Stimulated activated memory B cell treated with anti-CD40 and anti-IgM and Interleukin-4, amounts not matched to agents 10 μg/mL and 1 μg/mL and 100 μg/mL, for 72 hours (primary cell): ENCODE results near the gene RERE.

Experiments
- ATAC-seq: fragments of 150-1000 bp; cut with Tn5 transposase; 2 replicates; pipeline ENCODE4 v1.10.0; 2021
- H3K27ac Mint-ChIP-seq: one replicate; pipeline ENCODE4 v1.8.0; 2022; ENCODE audit warnings: mild to moderate bottlenecking, mixed read lengths
- H3K27me3 Mint-ChIP-seq: one replicate; pipeline ENCODE4 v1.8.0; 2022; ENCODE audit warnings: mixed read lengths
- H3K36me3 Mint-ChIP-seq: one replicate; pipeline ENCODE4 v1.8.0; 2022; ENCODE audit warnings: mixed read lengths
- H3K4me1 Mint-ChIP-seq: one replicate; pipeline ENCODE4 v1.8.0; 2022; ENCODE audit warnings: mixed read lengths
- H3K4me3 Mint-ChIP-seq: one replicate; pipeline ENCODE4 v1.8.0; 2022; ENCODE audit warnings: mild to moderate bottlenecking, moderate library complexity, mixed read lengths
- H3K9me3 Mint-ChIP-seq: one replicate; pipeline ENCODE4 v1.8.0; 2022; ENCODE audit warnings: mixed read lengths

RERE gene

DNA sequence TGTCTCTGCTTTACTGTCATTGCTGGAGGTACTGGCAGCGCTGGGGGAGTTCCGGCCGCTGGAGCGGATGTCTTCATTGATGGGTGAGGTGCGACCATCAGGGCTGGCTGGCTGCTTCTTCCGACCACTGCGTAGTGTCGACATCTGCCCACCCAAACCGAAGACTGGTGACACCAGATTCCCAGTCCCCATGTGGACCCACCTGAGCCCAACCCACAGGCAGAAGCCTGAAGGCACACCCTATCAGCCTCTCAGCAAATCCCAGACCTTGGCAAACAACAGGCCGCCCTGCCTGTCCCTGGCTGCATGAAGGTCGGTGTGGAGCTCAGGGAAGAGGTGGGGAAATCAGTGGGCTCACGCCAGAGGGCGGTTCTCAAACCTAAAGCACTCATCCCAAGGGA lies 454.7 kb downstream of the RERE start:
- no peak overlapping the region for H3K27ac Mint-ChIP-seq
- H3K27me3 Mint-ChIP-seq: no peaks in the 10 kb centered on the region
- H3K4me1 Mint-ChIP-seq: peaks cover 21% of the 10 kb centered on the region
- no peak overlapping the region for H3K4me3 Mint-ChIP-seq
- H3K36me3 Mint-ChIP-seq: peaks cover 53% of the 10 kb centered on the region
- no peaks in the 10 kb centered on the region for H3K9me3 Mint-ChIP-seq
- ATAC-seq: no peak

DNA sequence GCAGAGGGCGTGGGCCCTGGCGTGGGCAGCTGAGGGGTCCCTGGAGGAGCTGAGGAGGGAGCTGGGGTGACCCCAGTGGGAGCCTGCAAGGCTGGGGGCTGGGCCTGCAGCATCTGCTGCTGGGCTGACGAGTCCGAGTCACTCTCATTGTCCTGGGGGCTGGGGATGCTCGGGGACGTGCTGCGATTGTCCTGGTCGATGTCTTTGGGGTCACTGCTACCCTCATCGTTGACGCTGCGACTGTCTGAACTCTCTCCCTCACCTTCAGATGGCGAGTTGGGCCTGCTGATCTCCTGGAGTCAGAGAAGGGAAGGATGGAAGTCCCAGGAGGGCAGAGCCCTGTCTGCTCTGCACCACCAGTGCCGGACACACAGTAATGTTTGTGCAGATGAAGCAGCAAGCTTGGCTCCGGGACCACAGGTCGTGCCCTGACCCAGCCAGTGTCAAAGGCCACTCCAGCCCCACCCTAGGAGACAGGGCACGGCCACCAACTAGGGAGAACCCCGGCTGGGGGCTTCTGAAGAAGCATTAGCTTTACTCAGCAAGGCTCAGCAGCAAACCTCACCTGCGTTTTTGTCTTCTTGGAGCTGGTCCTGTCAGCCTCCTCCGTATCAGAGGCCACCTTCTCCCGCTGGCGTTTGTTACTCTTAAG lies 456.1 kb downstream of the RERE start:
- Mint-ChIP-seq H3K27me3 (no peaks in the 10 kb centered on the region), H3K27ac (no peak overlapping the region), H3K36me3 (peaks cover 60% of the 10 kb centered on the region), H3K9me3 (no peaks in the 10 kb centered on the region), H3K4me1 (peaks cover 8% of the 10 kb centered on the region), H3K4me3 (no peak overlapping the region)
- no peak for ATAC-seq

DNA sequence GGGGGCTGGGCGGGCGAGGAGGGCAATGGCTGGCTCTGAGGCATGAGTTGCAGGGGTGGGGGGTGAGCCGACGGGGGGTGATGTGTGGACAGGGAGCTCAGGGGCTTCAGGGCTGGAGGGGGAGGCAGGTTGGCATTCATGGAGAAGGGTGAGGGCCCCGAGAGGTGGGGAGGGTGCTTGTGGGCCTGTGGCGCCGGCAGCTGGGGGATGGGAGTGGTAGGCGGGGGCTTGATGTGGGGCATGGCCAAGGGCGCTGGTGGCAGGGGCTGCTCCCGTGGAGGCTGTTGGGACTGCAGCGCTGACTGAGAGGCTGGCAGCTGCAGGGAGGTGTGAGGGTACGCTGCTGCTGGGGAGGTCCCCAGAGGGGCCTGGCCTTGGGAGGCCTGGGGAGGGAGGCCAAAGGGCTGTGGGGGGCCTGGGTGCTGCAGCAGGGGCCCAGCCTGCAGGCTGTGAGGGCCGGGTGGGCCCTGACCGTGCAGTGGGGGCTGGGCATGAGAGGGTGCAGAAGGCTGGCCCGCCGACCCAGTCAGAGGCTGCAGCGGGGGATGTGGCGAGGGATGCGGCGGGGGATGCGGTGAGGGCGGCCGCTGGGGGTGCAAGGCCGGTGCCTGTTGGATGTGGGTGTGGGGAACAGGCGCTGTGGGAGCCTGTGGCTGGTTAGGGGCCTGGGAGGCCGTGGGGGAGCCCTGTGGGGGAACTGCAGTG lies 456.8 kb downstream of the RERE start:
- Mint-ChIP-seq H3K4me1 (peaks cover under 1% of the 10 kb centered on the region), H3K27me3 (no peaks in the 10 kb centered on the region), H3K36me3 (peaks cover 64% of the 10 kb centered on the region), H3K9me3 (no peaks in the 10 kb centered on the region), H3K4me3 (no peak overlapping the region), H3K27ac (no peak overlapping the region)
- ATAC-seq: peak; percentile 10

DNA sequence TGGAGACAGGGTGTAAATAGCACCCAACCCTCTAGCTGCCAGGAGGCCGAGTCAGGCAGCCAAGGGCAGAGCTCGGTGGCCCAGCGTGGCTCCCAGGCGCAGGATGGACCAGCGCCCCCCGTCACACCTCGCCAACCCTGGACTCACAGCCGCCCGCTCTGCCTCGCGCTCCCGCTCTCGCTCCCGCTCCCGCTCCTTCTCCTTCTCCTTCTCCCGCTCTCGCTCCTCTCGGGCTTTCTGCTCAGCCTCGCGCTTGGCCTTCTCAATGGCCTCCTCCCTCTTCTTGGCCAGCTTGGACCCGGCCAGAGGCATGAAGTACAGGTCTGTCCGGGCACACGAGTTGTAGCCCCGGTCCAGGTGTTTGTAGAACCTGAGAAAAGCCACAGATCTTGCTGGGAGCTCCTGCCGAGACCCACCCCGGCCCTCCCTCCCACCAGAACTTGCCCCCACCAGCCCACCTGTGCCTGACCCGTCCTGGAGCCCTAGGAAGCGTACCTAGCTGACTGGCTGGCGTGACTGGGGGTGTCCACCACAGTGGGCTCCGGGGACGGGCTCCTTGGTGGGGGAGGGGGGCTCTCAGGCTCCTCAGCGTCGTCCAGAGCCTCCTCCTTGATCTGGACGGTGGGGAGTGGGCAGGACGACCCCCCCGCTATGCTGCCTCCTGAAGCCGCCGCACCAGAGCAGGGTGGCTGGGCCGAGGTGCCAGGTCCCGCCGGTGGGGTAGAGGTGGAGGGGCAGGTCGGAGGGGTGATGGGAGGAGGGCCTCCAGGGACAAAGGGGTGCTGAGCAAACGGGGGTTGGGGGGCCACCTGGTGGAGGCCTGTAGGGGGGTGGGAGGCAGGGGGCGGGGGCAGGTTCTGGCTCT lies 457.6 kb downstream of the RERE start:
- H3K27me3 Mint-ChIP-seq: no peaks in the 10 kb centered on the region
- no peak overlapping the region for H3K27ac Mint-ChIP-seq
- peaks cover 68% of the 10 kb centered on the region for H3K36me3 Mint-ChIP-seq

DNA sequence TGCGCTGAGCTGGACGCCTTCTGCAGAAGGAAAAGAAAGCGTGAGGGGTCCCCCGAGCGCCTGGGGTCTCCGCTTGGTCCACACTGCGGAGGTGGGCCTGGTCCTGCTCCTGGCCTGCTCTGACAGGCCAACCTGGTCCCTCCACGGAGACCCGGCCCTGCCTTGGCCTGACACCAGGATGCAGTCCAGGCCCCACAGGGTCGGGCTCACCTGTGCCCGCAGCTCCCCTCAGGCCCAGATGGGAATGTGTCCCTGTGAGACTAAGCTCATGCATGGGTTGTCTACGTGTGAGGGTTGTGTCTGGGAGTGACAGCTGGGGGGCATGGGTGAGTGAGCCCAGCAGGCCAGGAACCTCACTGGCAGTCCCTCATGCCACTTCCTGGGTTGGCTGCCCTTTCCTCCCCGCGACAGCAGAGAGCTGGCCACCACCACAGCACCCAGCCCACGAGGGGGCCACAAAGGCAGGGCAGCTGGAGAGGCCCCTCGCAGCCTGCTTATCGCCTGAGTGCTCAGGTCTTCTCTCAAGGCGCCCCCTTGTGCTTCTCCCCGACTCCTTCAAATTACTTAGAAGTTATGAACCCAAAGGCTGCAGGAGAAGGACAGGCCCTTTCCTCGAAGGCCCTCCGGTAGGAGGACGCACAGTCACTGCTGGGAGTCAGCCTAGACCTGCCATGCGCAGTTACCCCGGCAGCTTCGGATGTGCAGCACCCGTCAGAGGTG lies 458.4 kb downstream of the RERE start:
- no peak overlapping the region for H3K4me3 Mint-ChIP-seq
- peaks cover 74% of the 10 kb centered on the region for H3K36me3 Mint-ChIP-seq
- no peaks in the 10 kb centered on the region for H3K4me1 Mint-ChIP-seq
- ATAC-seq: no peak
- H3K27me3 Mint-ChIP-seq: no peaks in the 10 kb centered on the region
- H3K9me3 Mint-ChIP-seq: no peaks in the 10 kb centered on the region
- no peak overlapping the region for H3K27ac Mint-ChIP-seq

More for the DNA sequence above, 457.6 kb downstream of the RERE start:
- no peaks in the 10 kb centered on the region for H3K4me1 Mint-ChIP-seq
- ATAC-seq: peak; percentile 51
- H3K9me3 Mint-ChIP-seq: no peaks in the 10 kb centered on the region
- H3K4me3 Mint-ChIP-seq: no peak overlapping the region

DNA sequence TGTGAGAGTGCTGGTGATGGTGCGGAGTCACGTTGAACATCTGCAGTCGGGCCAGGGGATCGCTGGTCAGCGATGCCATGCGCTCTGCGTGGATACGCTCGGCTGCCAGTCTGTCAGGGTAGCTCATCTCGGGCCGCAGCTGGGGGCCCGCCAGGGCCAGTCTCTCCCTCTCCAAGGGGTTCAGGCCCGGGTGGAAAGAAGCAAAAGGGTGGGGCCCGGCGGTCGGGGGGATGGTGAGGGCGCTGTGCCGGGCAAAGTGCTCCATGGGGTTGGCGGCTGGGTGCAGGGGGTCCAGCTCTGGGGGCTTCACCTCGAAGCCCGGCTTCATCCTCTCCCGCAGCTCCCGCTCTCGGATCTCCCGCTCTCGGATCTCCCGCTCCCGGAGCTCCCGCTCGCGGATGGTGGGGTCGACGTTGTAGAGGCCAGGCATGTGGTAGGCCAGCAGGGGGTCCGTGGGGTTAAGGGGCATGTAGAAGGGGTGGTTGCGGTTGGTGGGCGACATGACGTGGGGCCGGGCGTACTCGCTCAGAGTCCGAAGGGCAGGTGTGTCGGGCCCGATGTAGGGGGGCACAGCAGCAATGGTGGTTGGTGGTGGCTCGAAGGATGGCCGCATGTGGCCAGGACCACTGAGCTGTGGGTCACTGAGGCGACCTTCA lies 459.1 kb downstream of the RERE start:
- no peak for ATAC-seq
- no peak overlapping the region for H3K27ac Mint-ChIP-seq

DNA sequence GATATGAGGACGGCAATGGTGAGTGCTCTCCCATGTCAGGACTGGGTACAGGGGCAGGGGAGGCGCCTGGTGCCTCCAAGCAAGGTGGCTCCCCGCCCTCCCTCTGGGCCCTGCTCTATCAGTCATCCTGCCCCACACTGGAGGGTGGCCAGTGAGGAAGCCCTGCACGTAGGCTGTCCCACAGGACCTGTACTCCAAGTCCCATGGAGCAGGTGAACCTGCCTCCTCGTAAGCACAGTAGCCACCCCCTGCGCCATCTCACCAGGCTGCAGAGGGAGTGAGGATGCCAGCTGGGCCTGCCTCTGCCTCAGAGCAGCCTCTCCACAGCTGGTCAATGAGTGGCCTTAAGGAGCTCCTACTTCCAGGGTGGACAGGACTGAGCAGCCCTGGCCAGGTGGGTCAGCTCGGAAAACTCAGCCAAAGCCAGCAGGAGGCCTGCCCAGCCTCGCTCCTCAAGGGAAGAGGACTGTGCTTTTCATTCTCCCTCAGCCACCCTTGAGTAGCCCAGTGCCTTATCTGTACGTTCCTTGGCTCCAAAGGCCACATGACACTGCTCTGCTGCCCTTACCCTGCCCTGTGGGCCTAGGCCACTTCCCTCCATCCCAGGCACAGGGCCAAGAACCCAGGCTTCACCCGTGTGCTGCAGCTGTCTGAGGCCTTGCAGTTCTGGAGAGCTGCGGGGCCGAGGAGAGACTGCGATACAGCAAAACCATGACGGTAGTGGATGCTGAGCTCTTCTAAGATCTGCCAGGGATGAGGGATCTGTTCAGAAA lies 459.9 kb downstream of the RERE start:
- no peaks in the 10 kb centered on the region for H3K9me3 Mint-ChIP-seq
- H3K4me1 Mint-ChIP-seq: no peaks in the 10 kb centered on the region
- H3K36me3 Mint-ChIP-seq: peaks cover 66% of the 10 kb centered on the region
- no peak overlapping the region for H3K4me3 Mint-ChIP-seq
- no peaks in the 10 kb centered on the region for H3K27me3 Mint-ChIP-seq
- H3K27ac Mint-ChIP-seq: peak overlapping the region; percentile 34
- no peak for ATAC-seq

More for the DNA sequence above, 459.1 kb downstream of the RERE start:
- Mint-ChIP-seq H3K4me1 (no peaks in the 10 kb centered on the region), H3K27me3 (no peaks in the 10 kb centered on the region), H3K4me3 (no peak overlapping the region), H3K9me3 (no peaks in the 10 kb centered on the region), H3K36me3 (peaks cover 67% of the 10 kb centered on the region)

DNA sequence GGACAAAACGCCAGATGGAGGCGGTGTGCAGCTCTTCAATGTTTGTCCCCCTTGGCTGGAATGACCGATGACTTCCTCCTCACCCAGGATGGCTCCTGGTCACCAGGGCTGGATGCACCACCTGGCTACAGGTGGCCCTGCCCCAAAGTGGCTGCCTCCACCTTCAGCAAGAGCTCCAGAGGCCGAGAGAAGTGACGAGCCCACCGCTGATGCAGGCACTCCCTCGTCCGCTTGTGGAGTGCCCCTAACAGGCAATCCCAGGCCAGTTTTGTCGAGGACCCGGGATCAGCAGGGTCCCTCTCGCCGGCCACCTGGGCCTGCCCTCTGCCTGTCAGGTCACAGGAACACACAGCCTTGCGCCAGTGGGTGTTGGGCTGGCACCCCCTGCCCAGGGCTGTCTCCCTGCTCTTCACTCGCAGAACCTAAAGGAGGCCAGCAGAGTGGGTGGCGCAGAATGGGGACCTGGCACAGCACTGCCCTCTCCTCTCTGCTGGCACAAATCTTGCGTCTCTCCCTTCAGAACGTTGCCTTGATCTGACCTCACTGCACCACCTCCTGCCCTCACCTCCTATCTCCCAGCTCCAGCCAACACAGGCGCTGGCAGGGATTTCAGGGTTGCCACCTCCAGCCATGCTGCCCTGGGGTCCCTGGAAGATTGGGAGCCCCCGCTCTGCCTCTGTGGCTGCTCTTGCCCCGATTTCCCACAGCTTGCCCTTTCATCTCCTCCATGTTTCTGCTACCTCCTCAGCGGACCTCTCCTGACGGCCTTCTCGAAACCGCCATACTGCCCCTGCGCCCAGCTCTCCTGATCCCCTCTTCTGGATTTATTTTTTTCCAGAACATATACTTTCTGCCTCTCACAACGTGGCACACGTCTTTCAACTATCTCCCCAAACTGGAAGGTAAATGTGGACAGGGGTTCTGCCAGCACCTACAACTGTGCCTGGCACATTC lies 460.9 kb downstream of the RERE start:
- no peaks in the 10 kb centered on the region for H3K27me3 Mint-ChIP-seq
- H3K27ac Mint-ChIP-seq: peak overlapping the region; percentile 34
- H3K4me1 Mint-ChIP-seq: no peaks in the 10 kb centered on the region
- H3K9me3 Mint-ChIP-seq: no peaks in the 10 kb centered on the region
- peaks cover 65% of the 10 kb centered on the region for H3K36me3 Mint-ChIP-seq
- ATAC-seq: no peak
- no peak overlapping the region for H3K4me3 Mint-ChIP-seq

DNA sequence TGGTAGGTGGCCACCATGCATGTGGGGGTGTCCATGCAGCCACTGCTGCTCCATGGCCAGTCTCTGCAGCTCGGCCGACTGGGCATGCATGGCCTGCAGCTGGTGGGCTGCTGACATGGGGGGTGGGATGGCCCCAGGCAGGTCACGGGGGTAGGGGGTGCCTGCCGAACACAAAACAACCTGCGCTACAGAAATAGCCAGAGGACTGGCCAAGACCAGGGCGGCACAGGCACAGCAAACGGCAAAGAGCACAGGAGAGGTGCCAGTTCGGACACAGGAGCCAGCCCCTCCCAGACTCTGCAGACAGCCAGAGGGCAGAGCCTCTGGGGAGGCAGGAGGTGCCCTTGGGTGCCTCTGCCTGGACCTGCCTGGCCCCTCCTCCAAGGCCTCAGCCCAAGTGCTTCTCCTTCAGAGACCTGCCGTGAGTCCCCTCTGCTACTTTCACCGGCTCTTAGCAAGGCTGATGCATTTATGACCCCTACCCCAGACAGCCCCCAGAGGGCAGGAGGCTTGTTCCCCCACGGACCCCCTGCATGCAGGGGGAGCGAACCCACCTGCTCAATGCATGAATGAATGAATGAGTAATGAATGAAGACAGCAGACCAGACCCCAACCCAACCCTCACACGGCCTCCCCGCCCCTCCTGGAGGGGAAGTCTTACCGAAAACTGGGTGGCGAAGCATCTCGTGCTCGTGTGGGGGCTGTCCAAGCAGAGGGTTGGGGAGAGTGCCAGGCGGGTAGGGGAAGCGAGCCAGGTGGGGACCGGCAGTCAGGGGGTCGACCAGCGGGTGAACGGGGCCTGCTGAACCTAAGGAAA lies 461.8 kb downstream of the RERE start:
- no peak for ATAC-seq
- Mint-ChIP-seq H3K9me3 (no peaks in the 10 kb centered on the region), H3K27me3 (no peaks in the 10 kb centered on the region), H3K27ac (no peak overlapping the region), H3K4me3 (no peak overlapping the region), H3K4me1 (no peaks in the 10 kb centered on the region), H3K36me3 (peaks cover 57% of the 10 kb centered on the region)

DNA sequence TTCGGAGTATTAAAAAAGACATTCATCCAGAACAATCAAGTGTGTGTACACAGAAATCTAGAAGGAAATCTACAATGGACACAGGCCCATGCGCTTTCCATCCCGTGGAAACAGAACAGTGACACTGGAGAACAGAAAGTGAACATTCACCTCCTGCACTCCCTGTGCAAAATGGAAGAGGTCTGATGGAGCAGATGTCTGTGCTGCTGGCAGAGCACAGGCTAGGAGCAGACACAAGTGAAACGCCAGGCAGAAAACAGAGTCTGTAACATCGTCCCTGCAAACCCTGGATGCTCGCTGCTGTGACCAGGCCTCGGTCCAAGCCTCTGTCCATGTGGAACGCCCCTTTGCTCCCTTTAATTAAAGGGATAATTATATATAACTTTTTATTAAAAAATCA lies 463.4 kb downstream of the RERE start:
- Mint-ChIP-seq H3K9me3 (no peaks in the 10 kb centered on the region), H3K36me3 (peaks cover 50% of the 10 kb centered on the region), H3K27ac (no peak overlapping the region), H3K4me1 (peaks cover under 1% of the 10 kb centered on the region), H3K4me3 (no peak overlapping the region), H3K27me3 (no peaks in the 10 kb centered on the region)
- no peak for ATAC-seq

DNA sequence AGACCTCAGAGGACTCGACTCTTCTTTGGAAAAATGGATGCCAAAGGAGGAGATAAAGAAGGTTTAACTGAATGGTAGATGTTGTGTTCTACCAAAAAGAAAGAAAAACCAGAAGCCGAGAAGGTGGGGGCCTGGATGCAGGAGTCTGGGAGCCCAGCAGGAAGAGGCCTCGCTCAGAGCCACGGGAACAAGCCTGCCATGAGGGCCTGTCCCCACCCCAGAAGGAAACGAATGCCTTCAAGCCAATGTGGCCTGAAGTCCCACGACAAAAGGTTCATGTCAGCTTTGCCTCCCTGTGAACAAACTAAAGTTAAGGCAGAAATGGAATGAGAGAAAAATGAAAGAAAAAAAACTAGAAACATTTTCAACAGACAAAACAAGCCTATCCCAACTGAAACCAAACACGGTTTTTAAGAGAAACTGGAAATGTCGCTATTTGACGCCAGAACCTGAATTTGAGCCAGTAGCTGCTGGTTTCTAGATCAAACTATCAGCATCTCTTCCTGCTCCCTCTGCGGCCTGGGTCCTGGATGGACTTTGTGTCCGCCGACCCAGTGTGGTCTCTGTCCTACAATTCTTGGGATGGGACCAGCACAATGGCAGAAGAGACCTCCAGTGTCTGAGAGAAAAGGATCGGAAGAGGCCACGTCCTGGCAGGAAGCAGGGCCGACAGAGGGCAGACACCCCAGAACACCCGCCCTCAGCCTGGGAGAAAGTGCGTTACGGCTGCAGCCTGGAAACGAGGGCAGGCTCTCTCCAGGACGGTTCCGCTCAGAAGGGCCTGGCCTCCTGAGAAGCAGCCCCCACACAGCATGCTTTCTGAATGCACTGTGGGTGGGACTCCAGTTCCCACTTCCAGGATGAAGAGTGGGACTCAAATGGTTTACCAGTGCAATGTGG lies 464.3 kb downstream of the RERE start:
- ATAC-seq: no peak
- Mint-ChIP-seq H3K4me3 (no peak overlapping the region), H3K9me3 (no peaks in the 10 kb centered on the region), H3K27ac (no peak overlapping the region), H3K36me3 (peaks cover 42% of the 10 kb centered on the region), H3K27me3 (no peaks in the 10 kb centered on the region), H3K4me1 (peaks cover 6% of the 10 kb centered on the region)

DNA sequence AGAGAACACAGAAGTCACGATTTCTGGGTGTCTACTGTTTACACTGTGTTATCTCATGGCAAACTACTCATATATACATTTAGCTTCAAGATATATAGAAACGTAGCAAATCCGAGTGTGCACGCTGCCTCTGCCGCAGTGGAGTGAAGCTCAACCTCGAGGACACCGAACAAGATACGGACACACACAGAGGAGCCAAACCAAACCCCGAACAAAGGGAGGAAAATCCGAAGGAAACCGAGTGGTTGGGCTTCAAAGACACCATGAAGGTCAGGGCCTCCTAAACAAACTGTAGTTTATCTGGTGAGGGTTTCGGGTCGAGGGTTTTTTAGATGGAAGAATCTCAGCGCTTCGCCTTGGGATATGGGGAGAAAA lies 465.0 kb downstream of the RERE start:
- H3K4me1 Mint-ChIP-seq: peaks cover 6% of the 10 kb centered on the region
- H3K27ac Mint-ChIP-seq: no peak overlapping the region
- no peak for ATAC-seq
- H3K9me3 Mint-ChIP-seq: no peaks in the 10 kb centered on the region
- peaks cover 36% of the 10 kb centered on the region for H3K36me3 Mint-ChIP-seq
- H3K27me3 Mint-ChIP-seq: no peaks in the 10 kb centered on the region
- no peak overlapping the region for H3K4me3 Mint-ChIP-seq
